BLaER1 (cell line): ENCODE results near the gene MYL12A.
A peak's percentile ranks its signal among the peaks of the same experiment; 100 is the strongest.

Experiments used
- H3K27ac ChIP-seq: shearing (Covaris generic); formaldehyde crosslinking; 2 replicates; pipeline ENCODE4 v1.8.1; 2022
- H3K27me3 ChIP-seq: shearing (Covaris generic); formaldehyde crosslinking; 2 replicates; pipeline ENCODE4 v1.8.1; 2022
- H3K36me3 ChIP-seq: shearing (Covaris generic); formaldehyde crosslinking; 2 replicates; pipeline ENCODE4 v1.8.1; 2022
- H3K4me1 ChIP-seq: shearing (Covaris generic); formaldehyde crosslinking; 2 replicates; pipeline ENCODE4 v1.8.1; 2022
- H3K4me2 ChIP-seq: shearing (Covaris generic); formaldehyde crosslinking; 2 replicates; pipeline ENCODE4 v1.8.1; 2022
- H3K4me3 ChIP-seq: shearing (Covaris generic); formaldehyde crosslinking; 2 replicates; pipeline ENCODE4 v1.8.1; 2022
- H3K9ac ChIP-seq: shearing (Covaris generic); formaldehyde crosslinking; 2 replicates; pipeline ENCODE4 v1.8.1; 2022
- H3K9me3 ChIP-seq: shearing (Covaris generic); formaldehyde crosslinking; 2 replicates; pipeline ENCODE4 v1.8.1; 2022
- H4K20me1 ChIP-seq: shearing (Covaris generic); formaldehyde crosslinking; 2 replicates; pipeline ENCODE4 v1.8.1; 2022
- Cebpa-rat ChIP-seq: shearing (Covaris generic); IDR thresholded peaks from 2 replicates; pipeline ENCODE4 v1.8.1; 2022

Gene MYL12A

GRCh38 chr18:3279201-3280185 lies 31.9 kb downstream of the MYL12A start:
- Histone ChIP-seq H3K9ac (peak overlapping the region; percentile 43; the same call in 1 of the 2 replicates), H3K36me3 (peaks cover 38% of the 10 kb centered on the region)

GRCh38 chr18:3281456-3282400 lies 34.1 kb downstream of the MYL12A start:
- no peak overlapping the region for H3K9ac ChIP-seq
- no peak overlapping the region for H3K27ac ChIP-seq

More at GRCh38 chr18:3279201-3280185, 31.9 kb downstream of the MYL12A start:
- Histone ChIP-seq H3K27me3 (no peaks in the 10 kb centered on the region), H3K4me2 (peak overlapping the region; percentile 71), H3K9me3 (no peaks in the 10 kb centered on the region), H4K20me1 (peaks cover 25% of the 10 kb centered on the region; the same call in 1 of the 2 replicates), H3K4me3 (no peak overlapping the region), H3K27ac (peak overlapping the region; percentile 66), H3K4me1 (peaks cover 37% of the 10 kb centered on the region)
- TF ChIP-seq Cebpa-rat: peak; percentile 46; the same call in 1 of the 2 replicates

GRCh38 chr18:3283253-3283863 lies 35.8 kb downstream of the MYL12A start:
- TF ChIP-seq Cebpa-rat: no peak
- H3K9me3 ChIP-seq: 0 out of 2 replicates have a peak, but pooled peaks cover 3% of the 10 kb centered on the region
- H3K36me3 ChIP-seq: peaks cover 1% of the 10 kb centered on the region; the same call in 1 of the 2 replicates
- no peaks in the 10 kb centered on the region for H3K27me3 ChIP-seq
- H3K4me1 ChIP-seq: peaks cover 23% of the 10 kb centered on the region
- H3K9ac ChIP-seq: no peak overlapping the region
- H3K4me2 ChIP-seq: no peak overlapping the region
- H3K27ac ChIP-seq: no peak overlapping the region
- H3K4me3 ChIP-seq: no peak overlapping the region
- peaks cover 6% of the 10 kb centered on the region; the same call in 1 of the 2 replicates for H4K20me1 ChIP-seq

More at GRCh38 chr18:3281456-3282400, 34.1 kb downstream of the MYL12A start:
- H3K4me1 ChIP-seq: peaks cover 37% of the 10 kb centered on the region
- no peak overlapping the region for H3K4me2 ChIP-seq
- no peak overlapping the region for H3K4me3 ChIP-seq
- peaks cover 15% of the 10 kb centered on the region; the same call in 1 of the 2 replicates for H4K20me1 ChIP-seq
- TF ChIP-seq Cebpa-rat: no peak
- H3K27me3 ChIP-seq: no peaks in the 10 kb centered on the region
- peaks cover 16% of the 10 kb centered on the region for H3K36me3 ChIP-seq
- H3K9me3 ChIP-seq: no peaks in the 10 kb centered on the region

GRCh38 chr18:3283908-3284307 lies 36.3 kb downstream of the MYL12A start:
- Histone ChIP-seq H3K4me1 (peaks cover 18% of the 10 kb centered on the region), H4K20me1 (peaks cover 2% of the 10 kb centered on the region; the same call in 1 of the 2 replicates), H3K4me2 (no peak overlapping the region), H3K9me3 (0 out of 2 replicates have a peak, but pooled peaks cover 3% of the 10 kb centered on the region), H3K27ac (no peak overlapping the region), H3K9ac (no peak overlapping the region), H3K36me3 (no peaks in the 10 kb centered on the region), H3K4me3 (no peak overlapping the region), H3K27me3 (no peaks in the 10 kb centered on the region)
- TF ChIP-seq Cebpa-rat: no peak

- Histone ChIP-seq H3K27ac (no peak overlapping the region), H3K4me3 (no peak overlapping the region)
These were observed 36.9 kb downstream of the MYL12A start for GRCh38 chr18:3284501-3284900.

GRCh38 chr18:3286159-3286558 lies 38.6 kb downstream of the MYL12A start:
- Histone ChIP-seq H3K4me1 (no peaks in the 10 kb centered on the region), H3K9ac (no peak overlapping the region), H3K27ac (no peak overlapping the region), H3K36me3 (no peaks in the 10 kb centered on the region), H4K20me1 (no peaks in the 10 kb centered on the region), H3K4me3 (no peak overlapping the region), H3K27me3 (no peaks in the 10 kb centered on the region), H3K4me2 (no peak overlapping the region), H3K9me3 (peaks cover 17% of the 10 kb centered on the region; the same call in 1 of the 2 replicates)
- TF ChIP-seq Cebpa-rat: no peak

More at GRCh38 chr18:3284501-3284900, 36.9 kb downstream of the MYL12A start:
- H3K4me1 ChIP-seq: peaks cover 12% of the 10 kb centered on the region
- H4K20me1 ChIP-seq: no peaks in the 10 kb centered on the region; the same call in 1 of the 2 replicates
- no peak overlapping the region for H3K9ac ChIP-seq
- no peak overlapping the region for H3K4me2 ChIP-seq
- H3K36me3 ChIP-seq: no peaks in the 10 kb centered on the region
- no peaks in the 10 kb centered on the region for H3K27me3 ChIP-seq
- peaks cover 3% of the 10 kb centered on the region; the same call in 1 of the 2 replicates for H3K9me3 ChIP-seq
- no peak for TF ChIP-seq Cebpa-rat

GRCh38 chr18:3293196-3293951 lies 45.8 kb downstream of the MYL12A start:
- H3K36me3 ChIP-seq: no peaks in the 10 kb centered on the region
- peaks cover 25% of the 10 kb centered on the region; the same call in 1 of the 2 replicates for H3K9me3 ChIP-seq
- no peaks in the 10 kb centered on the region for H4K20me1 ChIP-seq
- H3K27ac ChIP-seq: no peak overlapping the region
- H3K4me2 ChIP-seq: no peak overlapping the region
- H3K4me3 ChIP-seq: no peak overlapping the region
- no peaks in the 10 kb centered on the region for H3K27me3 ChIP-seq
- TF ChIP-seq Cebpa-rat: no peak
- peaks cover 4% of the 10 kb centered on the region; the same call in 1 of the 2 replicates for H3K4me1 ChIP-seq
- H3K9ac ChIP-seq: no peak overlapping the region

GRCh38 chr18:3294435-3295080 lies 47.0 kb downstream of the MYL12A start:
- Histone ChIP-seq H3K36me3 (no peaks in the 10 kb centered on the region), H3K9me3 (peaks cover 32% of the 10 kb centered on the region; the same call in 1 of the 2 replicates), H3K27ac (no peak overlapping the region), H3K4me3 (no peak overlapping the region), H3K4me1 (peaks cover 4% of the 10 kb centered on the region; the same call in 1 of the 2 replicates), H3K27me3 (no peaks in the 10 kb centered on the region), H4K20me1 (no peaks in the 10 kb centered on the region), H3K4me2 (no peak overlapping the region), H3K9ac (no peak overlapping the region)
- TF ChIP-seq Cebpa-rat: no peak
